Measurements from ENCODE around the gene DMAC2.
A peak's percentile ranks its signal among the peaks of the same experiment; 100 is the strongest.
"Not testable (repeated sequence)": the region's sequence is repeated elsewhere in the genome, so short reads cannot be mapped to it uniquely, and the experiment has no call there.

DMAC2 gene

DNA sequence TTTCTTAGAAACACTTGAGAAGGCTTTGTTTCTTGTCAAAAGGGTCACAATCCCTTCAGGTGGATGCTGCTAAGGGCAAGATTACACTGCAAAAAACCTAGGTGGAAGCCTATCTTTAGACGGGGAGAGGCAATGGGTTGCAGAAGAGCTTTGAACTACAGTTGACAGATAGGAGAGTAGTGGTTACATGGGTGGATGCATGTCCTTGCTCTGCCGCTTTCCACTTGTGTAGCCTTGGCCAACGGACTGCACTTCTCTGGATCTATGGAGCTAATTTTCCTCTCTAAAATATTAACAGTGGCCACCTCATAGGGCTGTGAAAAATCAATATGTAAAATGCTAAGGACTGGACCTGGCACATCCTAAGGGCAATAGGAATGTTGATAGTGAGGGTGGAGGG lies 41.1 kb downstream of the DMAC2 start:
- DNase-seq (ENCODE audit: low spot score): no peak

- DNase-seq (ENCODE audit: low spot score): no peak
Measured at GRCh38 chr19:41398050-41398418, 41.7 kb downstream of the DMAC2 start.

- peak; percentile 100 for DNase-seq (ENCODE audit: low spot score)
Measured at GRCh38 chr19:41397086-41398049, 42.3 kb downstream of the DMAC2 start, which contains the start of the genes BCKDHA and EXOSC5. Gene BCKDHA (plus strand): TSS chr19:41397818. CDS start chr19:41397828, 10 bp downstream. Gene EXOSC5 (minus strand): TSS chr19:41397359. CDS start chr19:41397328, 31 bp downstream.

- DNase-seq (ENCODE audit: low spot score): no peak
Measured at GRCh38 chr19:41395355-41395754, 44.4 kb downstream of the DMAC2 start.

GRCh38 chr19:41392775-41393174 lies 46.9 kb downstream of the DMAC2 start:
- DNase-seq (ENCODE audit: low spot score): no peak

DNA sequence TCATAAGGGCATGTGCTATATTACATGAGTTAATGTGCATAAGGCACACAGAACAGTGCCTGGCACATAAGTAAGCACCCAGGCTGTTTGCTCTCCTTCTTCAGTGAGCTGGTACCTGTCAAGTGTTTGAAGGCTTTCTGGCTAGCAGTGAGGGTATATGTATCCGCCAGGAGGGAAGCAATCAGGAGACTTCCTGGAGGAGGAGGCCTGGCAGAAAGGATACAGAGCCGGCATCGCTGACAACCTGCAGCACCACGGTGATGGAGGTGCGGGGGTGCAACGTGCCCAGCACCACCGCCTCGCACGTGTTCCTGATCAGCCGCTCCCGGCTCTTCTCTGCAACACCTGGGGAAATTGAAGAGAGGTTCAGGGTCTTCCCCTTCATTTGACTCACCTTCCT lies 48.1 kb downstream of the DMAC2 start:
- DNase-seq (ENCODE audit: low spot score): no peak

DNA sequence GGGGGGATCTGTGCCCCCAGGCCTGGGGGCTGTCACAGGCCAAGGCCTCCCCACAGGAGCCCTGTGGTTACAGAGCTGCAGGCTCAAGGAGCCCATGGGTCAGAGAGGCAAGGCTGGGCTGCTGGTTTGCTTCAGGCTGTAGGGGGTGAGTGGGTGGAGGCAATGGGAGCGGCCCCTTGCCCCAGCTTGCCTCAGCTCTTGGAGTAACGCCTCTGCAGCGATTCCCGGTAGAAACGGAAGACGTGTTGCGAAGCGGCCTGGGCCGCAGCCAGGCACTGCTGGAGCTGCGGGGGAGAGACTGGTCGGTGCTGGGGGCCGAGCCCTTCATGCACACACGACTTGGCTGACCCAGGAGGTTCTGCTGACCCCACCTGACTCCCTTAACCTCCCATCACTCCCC lies 53.3 kb downstream of the DMAC2 start:
- no peak for DNase-seq (ENCODE audit: low spot score)

- peak; percentile 60 for DNase-seq (ENCODE audit: low spot score)
Measured at GRCh38 chr19:41384351-41384750, 55.4 kb downstream of the DMAC2 start.

GRCh38 chr19:41381536-41381935 lies 58.2 kb downstream of the DMAC2 start:
- DNase-seq (ENCODE audit: low spot score): not testable (repeated sequence)
